Urinary bladder (tissue), 4 donors: ENCODE results near the gene PLA2G7. TPM values are rescaled to one million over a fixed set of nuclear protein-coding genes. Genes with fewer than 3 reads are reported as not detected.

Experiments
- DNase-seq: peaks from one replicate; pipeline ENCODE4 v3.0.0-alpha.2; 2015; ENCODE audit errors: extremely low spot score
- H3K27ac ChIP-seq: one replicate; pipeline ENCODE4 v1.5.1; 2013; ENCODE audit warnings: low read depth, mild to moderate bottlenecking, moderate library complexity
- H3K36me3 ChIP-seq: one replicate; pipeline ENCODE4 v1.6.1; 2013; ENCODE audit warnings: mild to moderate bottlenecking, moderate library complexity; ENCODE audit not compliant: insufficient read depth
- H3K4me1 ChIP-seq: one replicate; pipeline ENCODE4 v1.6.1; 2013; ENCODE audit warnings: mild to moderate bottlenecking, moderate library complexity; ENCODE audit not compliant: insufficient read depth
- H3K4me3 ChIP-seq: one replicate; pipeline ENCODE4 v1.5.1; 2013; ENCODE audit warnings: low read depth, low read length
- WGBS: extraction: QIAGEN DNeasy Blood & Tissue Kit; methylation state at CpG from one replicate; pipeline ENCODE4 v1.1.7; 2013; 5-methylcytosine and 5-hydroxymethylcytosine counted together
- polyA plus RNA-seq: library from polyadenylated mRNA; stranded (reverse); fragments of 200-250 nt; gene quantifications from one replicate; pipeline ENCODE4 v1.2.3, GENCODE V29; 2013
- total RNA-seq: library from RNA; depleted of rRNA; stranded (reverse); fragments of >200 nt; gene quantifications from one replicate; pipeline ENCODE4 v1.2.3, GENCODE V29; 2014
- donor health status: healthy with polysubstance abuse.
- donor health status: healthy.

Gene PLA2G7
- total and polyA plus RNA-seq, 2 donors = 0.77 to 2.7 TPM

DNA sequence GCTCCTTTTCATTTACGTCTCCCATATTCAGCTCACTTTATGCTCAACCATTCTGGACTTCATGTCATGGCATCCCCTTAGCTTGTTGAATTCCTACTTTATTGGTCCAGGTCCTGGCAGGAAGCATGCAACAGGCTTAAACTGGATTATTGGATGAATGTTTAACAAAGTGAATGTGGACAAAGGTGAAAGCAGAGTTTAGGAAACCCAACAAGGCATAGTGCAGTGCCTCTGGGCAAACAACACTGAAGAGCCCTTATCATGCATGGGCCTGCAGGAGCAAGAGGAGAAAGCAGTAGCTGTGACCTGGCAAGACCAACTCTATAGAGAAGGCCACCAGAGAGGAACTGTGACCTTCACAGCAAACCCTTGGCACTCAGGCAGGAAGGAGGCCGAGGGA lies 6.3 kb upstream of the PLA2G7 start:
- Histone ChIP-seq H3K4me1 (no peaks in the 10 kb centered on the region), H3K36me3 (no peaks in the 10 kb centered on the region), H3K4me3 (no peak overlapping the region), H3K27ac (no peak overlapping the region)
- DNase-seq = no peak
- WGBS = 91% methylated on average over 2 of the region's 2 CpGs

DNA sequence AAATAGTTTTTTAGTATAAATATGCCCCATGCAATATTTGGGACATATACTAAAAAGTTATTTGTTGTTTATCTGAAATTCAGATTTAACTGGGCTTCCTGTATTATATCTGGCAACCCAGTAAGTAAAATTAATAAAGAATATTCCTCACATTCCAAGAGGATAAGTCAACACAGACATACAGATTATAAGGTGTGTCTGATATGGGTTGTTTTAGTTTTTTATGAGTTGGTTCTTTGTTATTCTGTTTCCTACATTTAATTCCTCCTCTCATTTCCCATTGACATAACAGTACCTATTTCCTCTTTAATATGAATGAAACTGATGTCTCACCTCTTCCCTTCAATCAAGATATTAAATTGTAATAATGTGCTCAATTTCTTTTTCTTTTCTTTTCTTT lies 1.7 kb upstream of the PLA2G7 start:
- Histone ChIP-seq H3K36me3 (no peaks in the 10 kb centered on the region), H3K4me3 (no peak overlapping the region), H3K4me1 (no peaks in the 10 kb centered on the region), H3K27ac (no peak overlapping the region)
- no peak for DNase-seq

DNA sequence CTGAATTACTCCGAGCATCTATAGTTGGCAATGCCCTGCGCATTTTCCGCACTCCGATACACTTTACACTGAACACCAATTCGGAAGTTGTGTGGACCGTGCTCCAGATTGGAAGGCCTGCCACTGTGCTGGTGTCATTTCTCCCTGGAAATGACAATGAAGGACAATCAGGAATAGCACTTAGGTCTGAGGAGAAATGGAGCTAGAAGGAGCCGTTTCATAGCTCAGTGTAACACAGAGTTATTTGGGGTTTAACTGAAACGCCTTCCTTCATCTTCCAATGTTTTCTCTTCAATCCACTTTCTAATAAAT lies 501 bp upstream of the PLA2G7 start:
- DNase-seq = no peak
- 29% methylated on average over 8 of the region's 8 CpGs for WGBS

DNA sequence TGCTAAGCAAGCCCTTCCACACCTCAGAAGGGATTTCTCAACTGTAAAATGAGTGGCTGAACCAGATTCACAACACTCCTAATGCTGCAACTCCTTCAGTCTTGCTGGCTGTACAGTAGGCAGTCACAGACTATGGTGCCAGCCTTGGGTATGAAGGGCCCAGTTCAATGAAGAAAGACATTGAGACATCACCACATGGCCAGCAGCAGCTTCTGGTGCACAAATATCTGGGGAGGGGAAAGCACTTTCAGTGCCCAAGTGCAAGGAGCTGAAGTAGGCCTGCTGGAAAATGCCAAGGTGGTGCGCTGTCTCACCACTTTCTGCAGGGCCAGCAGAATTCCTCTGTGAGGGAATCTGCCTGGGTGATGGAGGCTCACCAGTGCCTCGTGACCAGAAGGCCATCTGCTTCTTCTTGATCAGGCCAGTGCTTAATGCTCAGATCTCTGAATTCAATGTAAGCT lies 1.8 kb downstream of the PLA2G7 start:
- no peaks in the 10 kb centered on the region for H3K4me1 ChIP-seq

More for the DNA sequence above, 501 bp upstream of the PLA2G7 start:
- H3K36me3 ChIP-seq = no peaks in the 10 kb centered on the region
- no peaks in the 10 kb centered on the region for H3K4me1 ChIP-seq
- no peak overlapping the region for H3K27ac ChIP-seq
- no peak overlapping the region for H3K4me3 ChIP-seq

DNA sequence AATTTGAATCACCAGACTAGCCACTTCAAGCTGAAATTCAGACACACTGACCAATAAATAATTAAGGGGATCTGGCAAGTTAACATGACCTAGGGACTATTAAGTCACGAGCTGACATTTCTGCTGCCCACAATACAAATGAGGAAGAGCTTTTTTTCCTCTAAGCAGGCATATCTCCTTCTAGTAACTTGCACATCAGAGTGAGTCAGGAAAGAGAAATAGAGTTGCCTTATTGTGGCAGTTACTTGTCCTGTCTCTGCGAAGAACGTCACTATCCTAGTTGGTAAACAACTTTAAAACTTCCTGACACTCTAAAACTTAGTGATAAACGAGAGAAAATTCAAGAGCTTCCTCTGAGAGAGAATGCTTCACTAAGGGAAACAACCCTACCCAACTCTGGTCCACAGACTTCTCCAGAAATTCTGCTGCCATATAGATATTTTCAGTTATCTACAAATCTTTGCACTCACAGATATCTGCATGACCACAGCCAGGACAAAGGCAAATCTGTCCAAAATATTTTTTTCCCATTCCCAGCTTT lies 4.2 kb downstream of the PLA2G7 start:
- Histone ChIP-seq H3K4me1 (no peaks in the 10 kb centered on the region), H3K4me3 (no peak overlapping the region), H3K36me3 (no peaks in the 10 kb centered on the region), H3K27ac (no peak overlapping the region)
- DNase-seq = no peak
- 50% methylated on average over 4 of the region's 4 CpGs for WGBS

More for the DNA sequence above, 1.8 kb downstream of the PLA2G7 start:
- no peak for DNase-seq
- 91% methylated on average over 2 of the region's 2 CpGs for WGBS
- H3K27ac ChIP-seq = no peak overlapping the region
- no peaks in the 10 kb centered on the region for H3K36me3 ChIP-seq
- H3K4me3 ChIP-seq = no peak overlapping the region

DNA sequence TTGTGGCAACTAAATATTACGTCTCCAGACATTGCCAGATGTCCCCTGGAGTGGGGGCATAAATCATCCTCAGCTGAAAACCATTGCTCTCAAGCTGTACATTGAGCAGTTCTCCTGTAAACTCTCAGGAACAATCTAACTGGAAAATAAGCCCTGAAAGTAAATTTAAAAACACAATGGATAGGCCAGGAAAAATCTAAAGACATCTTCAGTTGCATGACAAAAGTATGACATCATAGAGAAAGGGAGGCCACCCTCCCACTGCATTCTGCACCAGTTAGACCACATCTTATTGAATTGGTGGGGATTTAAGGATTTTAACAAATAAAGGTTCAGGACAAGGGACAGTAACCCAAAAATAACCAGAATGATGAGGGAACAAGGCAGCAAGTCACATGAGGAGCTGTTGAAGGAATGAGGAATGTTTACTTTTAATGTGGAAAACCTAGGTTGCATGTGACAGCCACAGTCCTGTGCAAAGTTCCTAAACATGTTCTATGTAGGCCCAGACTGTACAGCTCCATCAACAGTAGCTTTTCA lies 5.3 kb downstream of the PLA2G7 start:
- no peaks in the 10 kb centered on the region for H3K4me1 ChIP-seq
- no peak for DNase-seq
- H3K4me3 ChIP-seq = no peak overlapping the region
- H3K36me3 ChIP-seq = no peaks in the 10 kb centered on the region
- no peak overlapping the region for H3K27ac ChIP-seq
- WGBS = 83% methylated on average over 1 of the region's 1 CpG

DNA sequence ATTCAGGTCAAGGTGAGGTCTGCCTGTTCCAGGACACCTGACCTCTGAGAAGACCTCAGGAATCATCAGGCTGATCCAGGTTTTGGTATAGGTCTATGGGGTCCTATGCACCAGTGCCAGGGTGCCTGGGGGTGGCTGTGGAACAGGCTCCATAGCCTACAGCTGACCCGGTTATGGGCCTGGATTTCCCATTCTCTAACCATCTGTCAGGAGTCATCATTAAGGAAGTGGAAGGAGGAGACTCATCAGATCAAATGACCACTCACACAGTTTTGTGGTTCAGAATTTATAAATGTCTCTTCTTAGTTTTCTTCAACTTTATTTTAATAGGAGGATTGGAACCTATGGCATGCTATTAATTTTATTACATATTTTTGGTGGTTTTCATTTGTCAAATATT lies 14.8 kb downstream of the PLA2G7 start:
- Histone ChIP-seq H3K36me3 (no peaks in the 10 kb centered on the region), H3K4me1 (no peaks in the 10 kb centered on the region), H3K27ac (no peak overlapping the region), H3K4me3 (no peak overlapping the region)
- 81% methylated on average over 1 of the region's 1 CpG for WGBS
- no peak for DNase-seq

DNA sequence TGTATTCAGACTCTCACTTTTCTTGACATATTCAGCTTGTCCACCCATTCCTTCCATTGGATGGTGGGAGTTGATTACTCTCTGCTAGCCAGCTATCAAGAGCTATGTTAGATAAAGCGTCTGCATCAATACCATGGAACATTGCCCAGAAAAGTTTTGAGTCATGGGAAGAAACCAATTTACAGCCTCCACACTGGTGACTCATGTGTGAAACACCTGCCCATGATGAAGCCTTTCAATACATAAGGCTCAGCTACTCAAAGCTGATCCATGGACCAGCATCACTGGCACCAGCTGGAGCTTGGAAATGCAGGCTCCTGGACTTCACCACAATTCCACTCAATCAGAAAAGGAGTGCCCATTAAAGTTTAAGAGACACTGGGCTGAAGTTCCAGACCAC lies 16.1 kb downstream of the PLA2G7 start:
- 65% methylated on average over 1 of the region's 1 CpG for WGBS
- DNase-seq = no peak
- Histone ChIP-seq H3K36me3 (no peaks in the 10 kb centered on the region), H3K27ac (no peak overlapping the region), H3K4me1 (no peaks in the 10 kb centered on the region), H3K4me3 (no peak overlapping the region)

DNA sequence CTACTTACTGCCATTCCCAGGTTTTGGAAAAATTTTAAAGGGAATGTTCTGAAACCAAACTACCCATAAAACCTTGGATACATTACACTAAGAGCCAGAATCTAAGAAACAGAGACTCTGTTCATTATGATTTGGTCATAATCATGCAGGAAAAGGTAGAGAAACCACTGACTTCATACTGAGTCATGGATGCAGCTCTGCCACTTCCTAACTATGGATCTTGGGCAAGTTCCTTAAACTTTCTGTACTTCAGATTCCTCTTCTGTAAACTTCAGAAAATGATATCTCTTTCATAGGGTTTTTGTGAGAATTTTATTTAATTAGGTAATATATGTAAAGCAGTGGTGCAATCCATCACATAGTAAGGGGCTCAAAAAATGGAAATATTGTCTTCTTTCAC lies 20.0 kb downstream of the PLA2G7 start:
- Histone ChIP-seq H3K27ac (no peak overlapping the region), H3K4me3 (no peak overlapping the region), H3K4me1 (no peaks in the 10 kb centered on the region), H3K36me3 (no peaks in the 10 kb centered on the region)
- no peak for DNase-seq

DNA sequence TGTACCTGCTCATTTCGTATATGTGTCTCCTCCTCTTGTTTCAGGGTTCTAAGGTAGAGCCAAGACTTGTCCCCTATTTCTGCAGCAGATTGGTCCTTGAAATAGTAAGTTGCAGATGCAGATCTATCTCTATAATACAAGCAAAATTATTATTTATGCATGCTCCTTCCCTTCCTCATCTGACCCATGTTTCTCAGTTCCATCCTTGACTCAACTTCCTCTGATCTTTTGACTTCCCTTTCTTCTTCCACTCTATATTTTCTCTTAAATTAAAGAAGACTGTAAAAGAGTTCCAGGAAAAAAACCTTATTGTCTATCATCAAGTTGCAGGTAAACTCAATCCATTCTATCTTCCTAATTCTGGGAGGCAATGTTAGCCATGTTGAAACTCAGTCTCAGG lies 23.7 kb downstream of the PLA2G7 start:
- 89% methylated on average over 1 of the region's 1 CpG for WGBS
- DNase-seq = no peak
- no peak overlapping the region for H3K27ac ChIP-seq
- H3K4me3 ChIP-seq = no peak overlapping the region
- H3K36me3 ChIP-seq = no peaks in the 10 kb centered on the region
- no peaks in the 10 kb centered on the region for H3K4me1 ChIP-seq

DNA sequence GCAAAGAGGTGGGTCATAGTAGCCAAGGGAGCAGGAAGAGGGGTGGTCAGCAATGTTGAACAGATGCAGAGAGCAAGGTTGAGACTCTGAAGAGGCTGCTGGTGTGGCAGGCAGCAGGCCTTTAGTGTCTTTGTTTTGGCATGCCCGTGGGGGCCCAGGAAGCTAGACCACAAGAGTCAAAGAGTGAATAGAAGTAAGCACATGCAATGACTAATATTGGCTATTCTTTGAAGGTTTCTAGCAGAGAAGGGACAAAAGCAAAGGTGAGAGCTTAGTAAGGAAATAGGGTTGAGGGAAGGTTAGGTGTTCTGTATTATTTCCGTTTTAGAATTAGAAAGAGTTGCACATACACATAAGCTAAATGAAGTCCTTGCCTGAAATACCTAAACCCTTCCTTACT lies 28.7 kb downstream of the PLA2G7 start:
- Histone ChIP-seq H3K4me3 (no peak overlapping the region), H3K27ac (no peak overlapping the region), H3K4me1 (no peaks in the 10 kb centered on the region), H3K36me3 (no peaks in the 10 kb centered on the region)
- DNase-seq = no peak
- 85% methylated on average over 2 of the region's 2 CpGs for WGBS

DNA sequence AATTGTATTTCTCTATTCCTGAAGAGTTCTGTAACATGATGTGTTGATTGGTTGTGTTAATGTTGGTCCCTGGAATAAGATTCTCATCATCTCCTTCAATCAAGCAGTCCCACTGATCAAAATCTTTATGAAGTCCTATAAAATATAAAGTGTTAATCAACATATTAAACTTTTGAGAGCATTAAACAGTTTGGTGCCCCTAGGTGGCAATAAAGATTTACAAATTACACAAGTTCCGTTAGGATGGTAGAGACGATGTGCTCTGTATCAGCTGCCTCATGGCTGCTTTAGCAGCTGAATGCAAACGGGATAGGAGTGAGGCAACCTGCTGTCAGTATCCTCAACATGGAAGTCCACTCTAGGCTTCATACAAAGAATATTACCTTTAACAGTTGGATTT lies 30.6 kb downstream of the PLA2G7 start:
- Histone ChIP-seq H3K4me1 (no peaks in the 10 kb centered on the region), H3K36me3 (no peaks in the 10 kb centered on the region), H3K27ac (no peak overlapping the region), H3K4me3 (no peak overlapping the region)
- peak; percentile 3 for DNase-seq
- 7% methylated on average over 3 of the region's 3 CpGs for WGBS

DNA sequence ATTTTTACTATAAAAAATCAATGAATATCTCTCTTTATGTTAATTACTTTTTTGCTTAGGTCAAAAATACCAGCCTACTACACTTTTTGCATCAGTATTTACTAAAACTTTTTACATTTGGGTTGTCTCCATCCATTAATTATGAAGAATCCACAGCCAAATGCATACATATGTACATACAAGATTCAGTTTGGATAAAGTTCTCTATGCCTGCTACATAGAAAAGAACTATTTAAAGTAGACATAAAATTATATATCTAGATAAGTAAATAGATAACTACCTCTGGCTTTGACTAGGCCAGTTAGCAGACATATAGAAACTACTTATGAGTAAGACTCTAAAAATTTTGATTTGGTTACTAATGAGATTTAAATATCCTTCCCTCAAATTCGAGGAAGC lies 35.2 kb downstream of the PLA2G7 start:
- no peaks in the 10 kb centered on the region for H3K4me1 ChIP-seq
- no peak for DNase-seq
- 77% methylated on average over 1 of the region's 1 CpG for WGBS
- H3K4me3 ChIP-seq = no peak overlapping the region
- no peaks in the 10 kb centered on the region for H3K36me3 ChIP-seq
- no peak overlapping the region for H3K27ac ChIP-seq

DNA sequence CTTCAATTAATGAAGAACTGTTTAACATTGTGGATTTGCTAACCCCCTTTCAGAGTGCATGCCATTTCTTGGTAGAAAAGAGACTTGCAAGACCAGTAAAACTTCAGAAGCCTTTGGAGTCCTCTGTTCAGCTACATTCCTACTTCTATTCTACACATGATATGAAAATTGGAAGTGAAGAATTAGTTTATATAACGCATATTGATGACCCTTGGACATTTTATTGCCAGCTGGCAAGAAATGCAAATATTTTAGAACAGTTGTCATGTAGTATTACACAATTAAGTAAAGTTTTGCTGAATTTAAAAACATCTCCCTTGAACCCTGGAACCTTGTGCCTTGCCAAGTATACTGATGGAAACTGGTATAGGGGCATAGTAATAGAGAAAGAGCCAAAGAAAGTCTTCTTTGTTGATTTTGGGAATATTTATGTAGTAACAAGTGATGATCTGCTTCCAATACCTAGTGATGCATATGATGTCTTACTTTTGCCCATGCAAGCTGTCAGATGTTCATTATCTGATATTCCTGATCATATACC lies 44.2 kb downstream of the PLA2G7 start:
- no peak for DNase-seq
- no peaks in the 10 kb centered on the region for H3K4me1 ChIP-seq
- WGBS = 57% methylated on average over 1 of the region's 1 CpG
- H3K36me3 ChIP-seq = no peaks in the 10 kb centered on the region
- H3K4me3 ChIP-seq = no peak overlapping the region
- no peak overlapping the region for H3K27ac ChIP-seq
